Stimulated activated CD8-positive, alpha-beta memory T cell treated with anti-CD3 and anti-CD28 coated beads, Interleukin-15, amount 100 ng/mL, for 24 hours (primary cell): ENCODE data around the gene PM20D2.

Experiments used
- DNase-seq: peaks from one replicate; pipeline ENCODE4 v3.0.0-alpha.2; 2020; ENCODE audit warnings: low read depth

The PM20D2 gene

GRCh38 chr6:89204096-89204495 lies 58.2 kb downstream of the PM20D2 start:
- DNase-seq, result no peak

GRCh38 chr6:89205819-89206218 lies 60.0 kb downstream of the PM20D2 start:
- no peak for DNase-seq

GRCh38 chr6:89208551-89208950 lies 62.7 kb downstream of the PM20D2 start:
- DNase-seq, result no peak

GRCh38 chr6:89209457-89209856 lies 63.6 kb downstream of the PM20D2 start:
- no peak for DNase-seq

- DNase-seq, result no peak
Measured at GRCh38 chr6:89212472-89212871, 66.6 kb downstream of the PM20D2 start.

GRCh38 chr6:89214197-89214596 lies 68.3 kb downstream of the PM20D2 start:
- DNase-seq, result no peak
